HEK293T (cell line): ENCODE measurements around the gene MYLK.

ENCODE experiments used
- BHLHE40 ChIP-seq: fragments of 450-650 bp; IDR thresholded peaks from 2 replicates; pipeline ENCODE4 v1.6.1; 2016; ENCODE audit warnings: mild to moderate bottlenecking, moderate library complexity, borderline replicate concordance
- CTBP1 ChIP-seq: fragments of 450-650 bp; IDR thresholded peaks from 2 replicates; pipeline ENCODE4 v1.6.1; 2016; ENCODE audit warnings: borderline replicate concordance
- ELF4 ChIP-seq: fragments of 450-650 bp; IDR thresholded peaks from 2 replicates; pipeline ENCODE4 v1.6.1; 2017; ENCODE audit warnings: antibody characterized with exemption
- FOXA1 ChIP-seq: fragments of 450-650 bp; IDR thresholded peaks from 2 replicates; pipeline ENCODE4 v1.6.1; 2016; ENCODE audit warnings: mild to moderate bottlenecking
- FOXK2 ChIP-seq: fragments of 450-650 bp; IDR thresholded peaks from 2 replicates; pipeline ENCODE4 v1.6.1; 2016; ENCODE audit warnings: mild to moderate bottlenecking
- FOXM1 ChIP-seq: fragments of 450-650 bp; IDR thresholded peaks from 2 replicates; pipeline ENCODE4 v1.6.1; 2017; ENCODE audit warnings: mild to moderate bottlenecking, borderline replicate concordance
- HDGF ChIP-seq: fragments of 450-650 bp; IDR thresholded peaks from 2 replicates; pipeline ENCODE4 v1.6.1; 2017; ENCODE audit warnings: antibody characterized with exemption, borderline replicate concordance
- LEF1 ChIP-seq: fragments of 450-650 bp; IDR thresholded peaks from 2 replicates; pipeline ENCODE4 v1.6.1; 2017; ENCODE audit warnings: mild to moderate bottlenecking, borderline replicate concordance
- NFRKB ChIP-seq: fragments of 450-650 bp; IDR thresholded peaks from 2 replicates; pipeline ENCODE4 v1.6.1; 2016; ENCODE audit warnings: mild to moderate bottlenecking, moderate library complexity
- PKNOX1 ChIP-seq: fragments of 450-650 bp; IDR thresholded peaks from 2 replicates; pipeline ENCODE4 v1.6.1; 2016
- SP1 ChIP-seq: fragments of 450-650 bp; IDR thresholded peaks from 2 replicates; pipeline ENCODE4 v1.6.1; 2017
- SUZ12 ChIP-seq: fragments of 450-650 bp; IDR thresholded peaks from 2 replicates; pipeline ENCODE4 v1.6.1; 2016; ENCODE audit warnings: mild to moderate bottlenecking
- TARDBP ChIP-seq: fragments of 450-650 bp; IDR thresholded peaks from 2 replicates; pipeline ENCODE4 v1.6.1; 2016
- ZNF384 ChIP-seq: fragments of 450-650 bp; IDR thresholded peaks from 2 replicates; pipeline ENCODE4 v1.6.1; 2016

- TF ChIP-seq FOXA1 (no peak), PKNOX1 (no peak), NFRKB (no peak), FOXK2 (no peak), SUZ12 (no peak), TARDBP (no peak), ELF4 (no peak), HDGF (no peak), SP1 (no peak), CTBP1 (no peak), FOXM1 (no peak), LEF1 (no peak), BHLHE40 (no peak), ZNF384 (no peak)
Observed at GRCh38 chr3:123678108-123678511, 206.0 kb downstream of the MYLK start.
